Activated B cell treated with CpG ODN at 0.5 μM for 24 hours (primary cell): ENCODE data around the gene KISS1R. TPM values are rescaled to one million over a fixed set of nuclear protein-coding genes. Genes with fewer than 3 reads are reported as not detected.

Source experiments
- ATAC-seq: fragments of 200-7000 bp; cut with Tn5 transposase; one replicate; pipeline ENCODE4 v1.10.0; 2021; ENCODE audit warnings: low read depth, mild to moderate bottlenecking, moderate library complexity
- CTCF ChIA-PET: fragments of 350-600 bp; sonication (Branson Sonifier 250); formaldehyde crosslinking; loops from one replicate; lab custom pipeline; 2021; ENCODE audit warnings: antibody characterized with exemption; lab: Charles Lee
- POLR2A ChIA-PET: fragments of 350-600 bp; sonication (Branson Sonifier 250); formaldehyde crosslinking; loops from one replicate; lab custom pipeline; 2021; ENCODE audit warnings: antibody characterized with exemption; lab: Charles Lee
- DNase-seq: peaks from one replicate; pipeline ENCODE4 v3.0.0; 2022
- H3K27ac Mint-ChIP-seq: one replicate; pipeline ENCODE4 v1.8.0; 2020; ENCODE audit warnings: mixed read lengths
- H3K27me3 Mint-ChIP-seq: one replicate; pipeline ENCODE4 v1.8.0; 2021; ENCODE audit warnings: mixed read lengths
- H3K36me3 Mint-ChIP-seq: one replicate; pipeline ENCODE4 v1.8.0; 2021; ENCODE audit warnings: low read depth, mixed read lengths
- H3K4me1 Mint-ChIP-seq: one replicate; pipeline ENCODE4 v1.8.0; 2021; ENCODE audit warnings: mixed read lengths
- H3K4me3 Mint-ChIP-seq: one replicate; pipeline ENCODE4 v1.8.0; 2020; ENCODE audit warnings: mild to moderate bottlenecking, mixed read lengths
- H3K9me3 Mint-ChIP-seq: one replicate; pipeline ENCODE4 v1.8.0; 2020; ENCODE audit warnings: mixed read lengths
- intact Hi-C: fragments of 100-400 bp; cut with micrococcal nuclease; formaldehyde crosslinking; loops from one replicate; pipeline ENCODE4 v1.15.1; 2024
- total RNA-seq: library from RNA; stranded (reverse); gene quantifications from 2 replicates; pipeline ENCODE4 v1.2.3, GENCODE V29; 2022
- TF ChIP-seq, protein P1 (sequence below): fragments of 200-600 bp; IDR thresholded peaks from one replicate; pipeline ENCODE4 v1.8.0; 2022; ENCODE audit warnings: antibody characterized with exemption, mild to moderate bottlenecking

The KISS1R gene
- total RNA-seq, 1 donor from 2014 or later, result 0.49 TPM

DNA sequence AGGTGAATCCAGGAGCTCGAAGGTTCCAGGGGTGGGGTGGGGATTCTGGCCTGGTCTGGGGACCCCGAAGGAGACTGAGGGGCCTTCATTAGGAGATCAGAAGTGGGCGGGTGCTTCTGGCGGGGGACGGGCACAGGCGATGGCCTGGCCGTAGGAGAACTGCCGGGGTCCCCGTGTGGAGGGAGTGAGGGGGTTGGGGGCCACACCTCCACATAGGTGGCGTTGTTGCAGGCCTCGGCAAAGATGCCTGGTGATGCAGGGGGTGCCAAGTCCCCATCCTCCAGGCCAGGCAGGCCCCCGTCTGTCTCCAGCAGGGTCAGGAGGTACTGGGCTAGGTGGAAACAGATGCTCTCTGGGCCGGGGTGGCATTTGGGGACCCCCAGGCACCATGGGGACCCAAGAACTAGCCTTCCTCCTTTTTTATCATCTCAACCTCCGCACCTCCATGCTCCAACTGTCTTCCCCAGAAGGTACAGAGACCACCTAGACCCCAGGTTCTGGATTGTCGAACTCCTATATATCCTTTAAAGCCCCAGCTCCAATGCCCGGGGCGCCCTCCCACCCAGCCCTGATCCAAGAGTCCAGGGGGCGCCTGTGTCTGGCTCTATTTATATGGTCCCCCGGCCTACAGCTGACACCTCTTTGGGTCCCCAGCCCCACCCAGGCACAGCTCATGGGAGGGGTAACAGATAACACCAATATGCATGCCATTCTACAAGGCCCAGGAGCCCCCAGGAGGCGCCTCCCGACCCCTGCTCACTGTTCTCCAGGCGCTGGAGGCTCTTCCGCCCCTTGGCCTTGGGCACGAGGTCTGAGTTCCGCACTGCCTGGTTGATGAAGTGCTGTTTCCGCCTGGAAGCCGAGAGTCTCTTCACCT is 15.7 kb upstream of the KISS1R start:
- Mint-ChIP-seq H3K36me3 (peaks cover 46% of the 10 kb centered on the region), H3K27me3 (no peaks in the 10 kb centered on the region), H3K4me1 (peaks cover 39% of the 10 kb centered on the region), H3K9me3 (no peaks in the 10 kb centered on the region), H3K4me3 (no peak overlapping the region), H3K27ac (no peak overlapping the region)
- DNase-seq, result no peak
- intact Hi-C loops, result no loop called here
- CTCF ChIA-PET, result interaction anchor here (1.0 kb wide), 1 partner anchor 38 kb away, joined by 4 read pairs; no protein-coding TSS in a partner anchor
- no peak for ATAC-seq
- POLR2A ChIA-PET, result interaction anchor here (0.6 to 9.8 kb wide), 4 partner anchors 6 to 370 kb away, joined by 4 to 213 read pairs (median 4); partner anchors contain the start of genes CFD, MED16 and RNU6-9
- TF ChIP-seq, protein P1, sequence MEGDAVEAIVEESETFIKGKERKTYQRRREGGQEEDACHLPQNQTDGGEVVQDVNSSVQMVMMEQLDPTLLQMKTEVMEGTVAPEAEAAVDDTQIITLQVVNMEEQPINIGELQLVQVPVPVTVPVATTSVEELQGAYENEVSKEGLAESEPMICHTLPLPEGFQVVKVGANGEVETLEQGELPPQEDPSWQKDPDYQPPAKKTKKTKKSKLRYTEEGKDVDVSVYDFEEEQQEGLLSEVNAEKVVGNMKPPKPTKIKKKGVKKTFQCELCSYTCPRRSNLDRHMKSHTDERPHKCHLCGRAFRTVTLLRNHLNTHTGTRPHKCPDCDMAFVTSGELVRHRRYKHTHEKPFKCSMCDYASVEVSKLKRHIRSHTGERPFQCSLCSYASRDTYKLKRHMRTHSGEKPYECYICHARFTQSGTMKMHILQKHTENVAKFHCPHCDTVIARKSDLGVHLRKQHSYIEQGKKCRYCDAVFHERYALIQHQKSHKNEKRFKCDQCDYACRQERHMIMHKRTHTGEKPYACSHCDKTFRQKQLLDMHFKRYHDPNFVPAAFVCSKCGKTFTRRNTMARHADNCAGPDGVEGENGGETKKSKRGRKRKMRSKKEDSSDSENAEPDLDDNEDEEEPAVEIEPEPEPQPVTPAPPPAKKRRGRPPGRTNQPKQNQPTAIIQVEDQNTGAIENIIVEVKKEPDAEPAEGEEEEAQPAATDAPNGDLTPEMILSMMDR, result no peak

GRCh38 chr19:902093-902370 is 15.1 kb upstream of the KISS1R start:
- ChIA-PET POLR2A (interaction anchor here (0.6 to 9.8 kb wide), 4 partner anchors 6 to 370 kb away, joined by 4 to 213 read pairs (median 4); partner anchors contain the start of genes CFD, MED16 and RNU6-9), CTCF (no interaction called here)
- Mint-ChIP-seq H3K4me1 (peaks cover 45% of the 10 kb centered on the region), H3K9me3 (no peaks in the 10 kb centered on the region), H3K36me3 (peaks cover 40% of the 10 kb centered on the region), H3K4me3 (no peak overlapping the region), H3K27me3 (no peaks in the 10 kb centered on the region), H3K27ac (no peak overlapping the region)
- DNase-seq (no peak), ATAC-seq (no peak)
- intact Hi-C loops, result no loop called here
- TF ChIP-seq, protein P1, result no peak

GRCh38 chr19:902446-903226 is 14.5 kb upstream of the KISS1R start:
- ATAC-seq (no peak), DNase-seq (no peak)
- ChIA-PET POLR2A (interaction anchor here (0.6 to 9.8 kb wide), 3 partner anchors 7 to 43 kb away, joined by 4 to 213 read pairs (median 4); partner anchors contain the start of genes CFD, MED16 and RNU6-9), CTCF (no interaction called here)
- Mint-ChIP-seq H3K36me3 (peaks cover 37% of the 10 kb centered on the region), H3K9me3 (no peaks in the 10 kb centered on the region), H3K27me3 (no peaks in the 10 kb centered on the region), H3K4me3 (no peak overlapping the region), H3K4me1 (peaks cover 51% of the 10 kb centered on the region), H3K27ac (peak overlapping the region; percentile 46)
- TF ChIP-seq, protein P1, result no peak
- intact Hi-C loops, result no loop called here

- ChIA-PET CTCF (no interaction called here), POLR2A (interaction anchor here (9.8 kb wide), 1 partner anchor 8 kb away, joined by 213 read pairs; the partner anchor contains the start of genes MED16 and RNU6-9)
- intact Hi-C loops, result no loop called here
- peaks cover 33% of the 10 kb centered on the region for H3K36me3 Mint-ChIP-seq
- DNase-seq (no peak), ATAC-seq (no peak)
- H3K27me3 Mint-ChIP-seq, result no peaks in the 10 kb centered on the region
- no peaks in the 10 kb centered on the region for H3K9me3 Mint-ChIP-seq
- peaks cover 57% of the 10 kb centered on the region for H3K4me1 Mint-ChIP-seq
- no peak overlapping the region for H3K4me3 Mint-ChIP-seq
- no peak overlapping the region for H3K27ac Mint-ChIP-seq
- TF ChIP-seq, protein P1, result no peak
Measured at GRCh38 chr19:903266-903797, 13.8 kb upstream of the KISS1R start.
